Transverse colon (tissue), 4 donors: ENCODE data around the gene RAPGEF1.

Experiments
- CTCF ChIP-seq, 5 experiments: fragments of 200-600 bp in 3 of 5; fragments of 450-650 bp in 2 of 5; sonication (generic) in 3 of 5; IDR thresholded peaks; 1 replicate in 2 of 5; 2 replicates in 3 of 5; pipeline ENCODE4 v1.5.1; 2016 to 2017; ENCODE audit warnings: antibody characterized with exemption in 5 of 5, inconsistent platforms in 3 of 5, mild to moderate bottlenecking in 2 of 5, moderate library complexity in 1 of 5
- POLR2AphosphoS5 ChIP-seq, 3 donors: sonication (generic); formaldehyde crosslinking; IDR thresholded peaks; one replicate each; pipeline ENCODE4 v1.6.1; 2016; ENCODE audit warnings: antibody characterized with exemption in 3 of 3

DNA sequence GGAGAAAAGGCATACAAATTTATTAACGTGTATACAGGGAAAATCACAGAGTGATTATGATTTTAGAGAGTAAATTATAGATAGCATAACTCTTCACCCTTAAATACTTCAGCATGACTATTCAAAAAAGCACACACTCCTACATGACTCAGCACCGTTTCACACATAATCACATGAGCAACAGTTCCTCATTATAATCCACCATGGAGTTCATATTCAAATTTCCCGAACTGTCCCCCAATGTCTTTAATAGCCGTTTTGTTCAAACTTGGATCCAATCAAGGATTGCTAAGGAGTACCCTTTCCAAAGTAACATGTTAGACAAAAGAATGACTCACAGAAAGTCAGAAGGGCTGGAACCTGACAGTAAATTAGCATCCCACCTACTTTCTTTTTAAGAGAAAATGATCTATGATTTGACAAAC is 32.1 kb downstream of the RAPGEF1 start:
- TF ChIP-seq CTCF (IDR thresholded peaks at IDR 0.05) (no peak), POLR2AphosphoS5 (IDR thresholded peaks at IDR 0.05) (no peak)
